ENCODE measurements around the gene SLC1A1. TPM values are rescaled to one million over a fixed set of nuclear protein-coding genes. Genes with fewer than 3 reads are reported as not detected.

SLC1A1 gene
- total and polyA plus RNA-seq, 2 of the 13 experiments (the other 11 are each of a cell fraction or from before 2014, with no cell fraction given), result not detected

DNA sequence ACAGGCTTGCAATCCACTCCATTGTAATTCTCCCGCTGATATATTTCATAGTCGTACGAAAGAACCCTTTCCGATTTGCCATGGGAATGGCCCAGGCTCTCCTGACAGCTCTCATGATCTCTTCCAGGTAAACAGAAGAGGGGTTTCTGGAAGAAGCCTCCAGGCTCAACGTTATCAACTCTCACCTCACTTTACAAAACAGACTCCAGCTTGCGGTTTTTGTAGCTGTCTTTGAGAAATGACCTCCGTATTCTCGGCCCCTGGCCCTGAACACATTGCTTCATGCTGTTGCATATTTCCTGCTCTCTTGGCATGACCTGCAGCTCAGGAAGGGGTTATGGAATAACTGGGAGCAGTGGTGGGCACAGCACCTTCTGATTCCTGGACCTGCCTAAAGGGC, 85.7 kb downstream of the SLC1A1 start:
- Histone ChIP-seq H3K4me2 (ENCODE audit: low read depth, low read length) (no peak overlapping the region), H3K27me3 (ENCODE audit: control insufficient read depth in 1 of 2, insufficient read depth in 2 of 2, low read length in 2 of 2) (peaks cover 0 to 1% of the 10 kb centered on the region in 2 experiments; a peak in 1 of 5 replicates), H3K79me2 (ENCODE audit: insufficient read depth, low read length) (no peaks in the 10 kb centered on the region), H3K27ac (ENCODE audit: extremely low read length, insufficient read depth, low read length) (no peak overlapping the region), H3K4me3 (replicated peaks in 1 of 3; ENCODE audit: insufficient read depth in 1 of 3, low read depth in 2 of 3, low read length in 3 of 3) (no peak overlapping the region), H2AFZ (ENCODE audit: low read length) (no peak overlapping the region), H4K20me1 (ENCODE audit: insufficient read depth, low read length) (no peaks in the 10 kb centered on the region), H3K9ac (ENCODE audit: insufficient read depth, low read depth, low read length) (no peak overlapping the region), H3K4me1 (ENCODE audit: insufficient read depth, low read length) (peaks cover 5% of the 10 kb centered on the region), H3K9me3 (ENCODE audit: low read length) (no peaks in the 10 kb centered on the region), H3K36me3 (replicated peaks in 1 of 2; ENCODE audit: control insufficient read depth in 1 of 2, insufficient read depth in 2 of 2, low read length in 2 of 2) (no peaks in the 10 kb centered on the region)
- POLR2A ChIA-PET, result no interaction called here
- BruUV-seq (replicated peaks), result no TSS peak
- DNase-seq (ENCODE audit: low spot score), result no peak
- intact Hi-C loops (cut with micrococcal nuclease; ENCODE audit: unreplicated experiment), result loop anchor here (10.0 kb wide), 1 partner anchor 61 kb away; no protein-coding TSS in a partner anchor
- no peak for ATAC-seq
- in situ Hi-C loops (cut with HindIII; ENCODE audit: extremely low pct_ligation_motif_present, low pct_unique_long_range_greater_than_20kb), result no loop called here
- CTCF ChIA-PET (ENCODE audit: low intra/inter-chr PET ratio, low total read pairs), result no interaction called here
- FAIRE-seq, result no peak
- WGBS (ENCODE audit: low lambda C conversion rate), result 45% methylated on average over 8 of the region's 8 CpGs
- TF ChIP-seq CREB3 (CRISPR knock-in tag; IDR thresholded peaks at IDR 0.05) (no peak), PRMT3 (CRISPR knock-in tag; IDR thresholded peaks at IDR 0.05; ENCODE audit: borderline replicate concordance, low read depth) (no peak), KDM3A (CRISPR knock-in tag; IDR thresholded peaks at IDR 0.05; ENCODE audit: low read depth) (no peak), ZNF343 (CRISPR knock-in tag; IDR thresholded peaks at IDR 0.05) (no peak), ISX (CRISPR knock-in tag; conservative IDR thresholded peaks at IDR 0.05) (no peak), ZNF878 (CRISPR knock-in tag; IDR thresholded peaks at IDR 0.05) (no peak), STAG1 (CRISPR knock-in tag; IDR thresholded peaks at IDR 0.05) (no peak), PLSCR1 (CRISPR knock-in tag; IDR thresholded peaks at IDR 0.05; ENCODE audit: borderline replicate concordance) (no peak), ZNF331 (CRISPR knock-in tag; IDR thresholded peaks at IDR 0.05) (no peak), CCDC6 (CRISPR knock-in tag; IDR thresholded peaks at IDR 0.05) (no peak), IRX3 (CRISPR knock-in tag; IDR thresholded peaks at IDR 0.05; ENCODE audit: borderline replicate concordance, low read depth) (no peak), ZNF431 (CRISPR knock-in tag; IDR thresholded peaks at IDR 0.05; ENCODE audit: borderline replicate concordance, low read depth) (no peak)
- TF ChIP-seq, protein P1, sequence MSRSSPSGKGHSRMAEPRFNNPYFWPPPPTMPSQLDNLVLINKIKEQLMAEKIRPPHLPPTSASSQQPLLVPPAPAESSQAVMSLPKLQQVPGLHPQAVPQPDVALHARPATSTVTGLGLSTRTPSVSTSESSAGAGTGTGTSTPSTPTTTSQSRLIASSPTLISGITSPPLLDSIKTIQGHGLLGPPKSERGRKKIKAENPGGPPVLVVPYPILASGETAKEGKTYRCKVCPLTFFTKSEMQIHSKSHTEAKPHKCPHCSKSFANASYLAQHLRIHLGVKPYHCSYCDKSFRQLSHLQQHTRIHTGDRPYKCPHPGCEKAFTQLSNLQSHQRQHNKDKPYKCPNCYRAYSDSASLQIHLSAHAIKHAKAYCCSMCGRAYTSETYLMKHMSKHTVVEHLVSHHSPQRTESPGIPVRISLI (CRISPR knock-in tag; IDR thresholded peaks at IDR 0.05; ENCODE audit: borderline replicate concordance), result no peak
- TF ChIP-seq, protein P2, sequence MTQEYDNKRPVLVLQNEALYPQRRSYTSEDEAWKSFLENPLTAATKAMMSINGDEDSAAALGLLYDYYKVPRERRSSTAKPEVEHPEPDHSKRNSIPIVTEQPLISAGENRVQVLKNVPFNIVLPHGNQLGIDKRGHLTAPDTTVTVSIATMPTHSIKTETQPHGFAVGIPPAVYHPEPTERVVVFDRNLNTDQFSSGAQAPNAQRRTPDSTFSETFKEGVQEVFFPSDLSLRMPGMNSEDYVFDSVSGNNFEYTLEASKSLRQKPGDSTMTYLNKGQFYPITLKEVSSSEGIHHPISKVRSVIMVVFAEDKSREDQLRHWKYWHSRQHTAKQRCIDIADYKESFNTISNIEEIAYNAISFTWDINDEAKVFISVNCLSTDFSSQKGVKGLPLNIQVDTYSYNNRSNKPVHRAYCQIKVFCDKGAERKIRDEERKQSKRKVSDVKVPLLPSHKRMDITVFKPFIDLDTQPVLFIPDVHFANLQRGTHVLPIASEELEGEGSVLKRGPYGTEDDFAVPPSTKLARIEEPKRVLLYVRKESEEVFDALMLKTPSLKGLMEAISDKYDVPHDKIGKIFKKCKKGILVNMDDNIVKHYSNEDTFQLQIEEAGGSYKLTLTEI (CRISPR knock-in tag; conservative IDR thresholded peaks at IDR 0.05), result no peak
- TF ChIP-seq, protein P3, sequence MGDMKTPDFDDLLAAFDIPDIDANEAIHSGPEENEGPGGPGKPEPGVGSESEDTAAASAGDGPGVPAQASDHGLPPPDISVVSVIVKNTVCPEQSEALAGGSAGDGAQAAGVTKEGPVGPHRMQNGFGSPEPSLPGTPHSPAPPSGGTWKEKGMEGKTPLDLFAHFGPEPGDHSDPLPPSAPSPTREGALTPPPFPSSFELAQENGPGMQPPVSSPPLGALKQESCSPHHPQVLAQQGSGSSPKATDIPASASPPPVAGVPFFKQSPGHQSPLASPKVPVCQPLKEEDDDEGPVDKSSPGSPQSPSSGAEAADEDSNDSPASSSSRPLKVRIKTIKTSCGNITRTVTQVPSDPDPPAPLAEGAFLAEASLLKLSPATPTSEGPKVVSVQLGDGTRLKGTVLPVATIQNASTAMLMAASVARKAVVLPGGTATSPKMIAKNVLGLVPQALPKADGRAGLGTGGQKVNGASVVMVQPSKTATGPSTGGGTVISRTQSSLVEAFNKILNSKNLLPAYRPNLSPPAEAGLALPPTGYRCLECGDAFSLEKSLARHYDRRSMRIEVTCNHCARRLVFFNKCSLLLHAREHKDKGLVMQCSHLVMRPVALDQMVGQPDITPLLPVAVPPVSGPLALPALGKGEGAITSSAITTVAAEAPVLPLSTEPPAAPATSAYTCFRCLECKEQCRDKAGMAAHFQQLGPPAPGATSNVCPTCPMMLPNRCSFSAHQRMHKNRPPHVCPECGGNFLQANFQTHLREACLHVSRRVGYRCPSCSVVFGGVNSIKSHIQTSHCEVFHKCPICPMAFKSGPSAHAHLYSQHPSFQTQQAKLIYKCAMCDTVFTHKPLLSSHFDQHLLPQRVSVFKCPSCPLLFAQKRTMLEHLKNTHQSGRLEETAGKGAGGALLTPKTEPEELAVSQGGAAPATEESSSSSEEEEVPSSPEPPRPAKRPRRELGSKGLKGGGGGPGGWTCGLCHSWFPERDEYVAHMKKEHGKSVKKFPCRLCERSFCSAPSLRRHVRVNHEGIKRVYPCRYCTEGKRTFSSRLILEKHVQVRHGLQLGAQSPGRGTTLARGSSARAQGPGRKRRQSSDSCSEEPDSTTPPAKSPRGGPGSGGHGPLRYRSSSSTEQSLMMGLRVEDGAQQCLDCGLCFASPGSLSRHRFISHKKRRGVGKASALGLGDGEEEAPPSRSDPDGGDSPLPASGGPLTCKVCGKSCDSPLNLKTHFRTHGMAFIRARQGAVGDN (CRISPR knock-in tag; IDR thresholded peaks at IDR 0.05), result no peak
